Measurements from ENCODE around the gene BOLA1. TPM values are rescaled to one million over a fixed set of nuclear protein-coding genes. Genes with fewer than 3 reads are reported as not detected.

BOLA1 gene
- polyA plus RNA-seq, 1 of the 3 experiments (the other 2 are of a cell fraction): 24.6 TPM

DNA sequence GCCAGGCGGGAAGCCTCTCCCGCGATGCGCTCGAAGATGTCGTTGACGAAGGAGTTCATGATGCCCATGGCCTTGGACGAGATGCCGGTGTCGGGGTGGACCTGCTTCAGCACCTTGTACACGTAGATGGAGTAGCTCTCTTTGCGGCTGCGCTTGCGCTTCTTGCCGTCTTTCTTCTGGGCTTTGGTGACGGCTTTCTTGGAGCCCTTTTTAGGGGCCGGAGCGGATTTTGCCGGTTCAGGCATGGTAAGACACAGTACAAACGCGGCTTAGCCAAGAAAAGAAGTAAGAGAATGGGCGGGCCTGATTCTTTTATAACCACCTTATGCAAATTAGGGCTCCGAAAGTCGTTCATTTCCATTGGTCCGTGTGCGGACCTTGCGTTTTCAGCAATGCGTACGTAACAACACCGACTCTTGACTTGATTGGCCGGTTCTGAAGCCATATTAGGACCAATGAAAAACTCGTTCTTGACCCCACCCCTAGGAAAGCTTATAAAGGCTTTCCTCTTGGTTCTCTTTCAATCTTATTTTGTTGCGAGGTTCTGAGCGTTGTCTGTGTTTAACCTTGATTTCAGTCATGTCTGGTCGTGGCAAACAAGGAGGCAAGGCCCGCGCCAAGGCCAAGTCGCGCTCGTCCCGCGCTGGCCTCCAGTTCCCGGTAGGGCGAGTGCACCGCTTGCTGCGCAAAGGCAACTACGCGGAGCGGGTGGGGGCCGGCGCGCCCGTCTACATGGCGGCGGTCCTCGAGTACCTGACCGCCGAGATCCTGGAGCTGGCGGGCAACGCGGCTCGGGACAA lies 12.8 kb upstream of the BOLA1 start:
- Histone ChIP-seq H3F3A (replicated peaks; ENCODE audit: insufficient read depth) (peaks cover 43% of the 10 kb centered on the region), H4K20me1 (ENCODE audit: insufficient read depth) (peaks cover 20% of the 10 kb centered on the region; the same call in 1 of the 2 replicates), H3K27me3 (ENCODE audit: insufficient read depth) (no peaks in the 10 kb centered on the region), H3K9me2 (no peaks in the 10 kb centered on the region), H2AFZ (ENCODE audit: low read depth) (no peak overlapping the region), H3K4me2 (peak overlapping the region; percentile 82), H3K79me2 (ENCODE audit: insufficient read depth) (peaks cover 30% of the 10 kb centered on the region), H3K4me1 (ENCODE audit: control insufficient read depth in 1 of 2, insufficient read depth in 2 of 2, low read depth in 1 of 2, low read length in 1 of 2) (peaks cover 8 to 19% of the 10 kb centered on the region in 2 experiments; a peak in 3 of 4 replicates), H3K9me3 (no peaks in the 10 kb centered on the region), H3K36me3 (replicated peaks in 1 of 2; ENCODE audit: control insufficient read depth in 1 of 2, insufficient read depth in 2 of 2, low read length in 1 of 2) (no peaks in the 10 kb centered on the region), H3K4me3 (ENCODE audit: low read depth in 2 of 2, low read length in 1 of 2) (peak overlapping the region; percentile 73 to 88), H3K27ac (ENCODE audit: low read depth in 2 of 2, low read length in 1 of 2) (peak overlapping the region; percentile 98 to 100), H3K9ac (peak overlapping the region; percentile 95)
- peak; percentile 88 for DNase-seq
- CTCF ChIA-PET: interaction anchor here (1.6 to 3.6 kb wide), 4 partner anchors 42 to 301 kb away, joined by 6 to 33 read pairs (median 10); partner anchors contain the start of gene SF3B4
- under 1% methylated on average over 34 of the region's 62 CpGs for WGBS (ENCODE audit: low lambda C conversion rate)
- POLR2A ChIA-PET: interaction anchor here (0.6 to 4.4 kb wide), 26 partner anchors 12 to 300 kb away, joined by 3 to 34 read pairs (median 8); partner anchors contain the start of genes BOLA1, OTUD7B, PLEKHO1 and SF3B4
- TF ChIP-seq TCF12 (IDR thresholded peaks at IDR 0.05): peak; percentile 17; the same call in 1 of the 2 replicates
- no peak for TF ChIP-seq MEF2A (IDR thresholded peaks at IDR 0.05; ENCODE audit: borderline replicate concordance, low read depth)
- no peak for TF ChIP-seq MXI1 (IDR thresholded peaks at IDR 0.05; ENCODE audit: low read depth, low read length)
- peak; percentile 79; the same call in 1 of the 2 replicates for TF ChIP-seq TAF1 (IDR thresholded peaks at IDR 0.05; ENCODE audit: borderline replicate concordance, low read depth, low read length)
- peak; percentile 73 for TF ChIP-seq CHD2 (IDR thresholded peaks at IDR 0.05; ENCODE audit: low read length, partially characterized antibody)
- no peak for TF ChIP-seq GATA2 (CRISPR knock-in tag; IDR thresholded peaks at IDR 0.05)
- TF ChIP-seq MAX (IDR thresholded peaks at IDR 0.05; ENCODE audit: low read depth): no peak; the same call in 1 of the 2 replicates
- TF ChIP-seq, protein P1, sequence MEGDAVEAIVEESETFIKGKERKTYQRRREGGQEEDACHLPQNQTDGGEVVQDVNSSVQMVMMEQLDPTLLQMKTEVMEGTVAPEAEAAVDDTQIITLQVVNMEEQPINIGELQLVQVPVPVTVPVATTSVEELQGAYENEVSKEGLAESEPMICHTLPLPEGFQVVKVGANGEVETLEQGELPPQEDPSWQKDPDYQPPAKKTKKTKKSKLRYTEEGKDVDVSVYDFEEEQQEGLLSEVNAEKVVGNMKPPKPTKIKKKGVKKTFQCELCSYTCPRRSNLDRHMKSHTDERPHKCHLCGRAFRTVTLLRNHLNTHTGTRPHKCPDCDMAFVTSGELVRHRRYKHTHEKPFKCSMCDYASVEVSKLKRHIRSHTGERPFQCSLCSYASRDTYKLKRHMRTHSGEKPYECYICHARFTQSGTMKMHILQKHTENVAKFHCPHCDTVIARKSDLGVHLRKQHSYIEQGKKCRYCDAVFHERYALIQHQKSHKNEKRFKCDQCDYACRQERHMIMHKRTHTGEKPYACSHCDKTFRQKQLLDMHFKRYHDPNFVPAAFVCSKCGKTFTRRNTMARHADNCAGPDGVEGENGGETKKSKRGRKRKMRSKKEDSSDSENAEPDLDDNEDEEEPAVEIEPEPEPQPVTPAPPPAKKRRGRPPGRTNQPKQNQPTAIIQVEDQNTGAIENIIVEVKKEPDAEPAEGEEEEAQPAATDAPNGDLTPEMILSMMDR (IDR thresholded peaks at IDR 0.05): no peak
- TF ChIP-seq RXRA (IDR thresholded peaks at IDR 0.05; ENCODE audit: borderline replicate concordance, low read depth): no peak
- TF ChIP-seq GABPA (IDR thresholded peaks at IDR 0.05; ENCODE audit: low read depth): no peak
- peak; percentile 25; the same call in 1 of the 2 replicates for TF ChIP-seq RCOR1 (IDR thresholded peaks at IDR 0.05; ENCODE audit: low read length)
- TF ChIP-seq ZBTB33 (IDR thresholded peaks at IDR 0.05; ENCODE audit: borderline replicate concordance, low read depth): peak; percentile 89
- TF ChIP-seq, protein P2, sequence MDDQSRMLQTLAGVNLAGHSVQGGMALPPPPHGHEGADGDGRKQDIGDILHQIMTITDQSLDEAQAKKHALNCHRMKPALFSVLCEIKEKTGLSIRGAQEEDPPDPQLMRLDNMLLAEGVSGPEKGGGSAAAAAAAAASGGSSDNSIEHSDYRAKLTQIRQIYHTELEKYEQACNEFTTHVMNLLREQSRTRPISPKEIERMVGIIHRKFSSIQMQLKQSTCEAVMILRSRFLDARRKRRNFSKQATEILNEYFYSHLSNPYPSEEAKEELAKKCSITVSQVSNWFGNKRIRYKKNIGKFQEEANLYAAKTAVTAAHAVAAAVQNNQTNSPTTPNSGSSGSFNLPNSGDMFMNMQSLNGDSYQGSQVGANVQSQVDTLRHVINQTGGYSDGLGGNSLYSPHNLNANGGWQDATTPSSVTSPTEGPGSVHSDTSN (IDR thresholded peaks at IDR 0.05): peak; percentile 3; the same call in 1 of the 2 replicates
- TF ChIP-seq USF1 (IDR thresholded peaks at IDR 0.05; ENCODE audit: borderline replicate concordance, low read depth): no peak
- TF ChIP-seq, protein P3, sequence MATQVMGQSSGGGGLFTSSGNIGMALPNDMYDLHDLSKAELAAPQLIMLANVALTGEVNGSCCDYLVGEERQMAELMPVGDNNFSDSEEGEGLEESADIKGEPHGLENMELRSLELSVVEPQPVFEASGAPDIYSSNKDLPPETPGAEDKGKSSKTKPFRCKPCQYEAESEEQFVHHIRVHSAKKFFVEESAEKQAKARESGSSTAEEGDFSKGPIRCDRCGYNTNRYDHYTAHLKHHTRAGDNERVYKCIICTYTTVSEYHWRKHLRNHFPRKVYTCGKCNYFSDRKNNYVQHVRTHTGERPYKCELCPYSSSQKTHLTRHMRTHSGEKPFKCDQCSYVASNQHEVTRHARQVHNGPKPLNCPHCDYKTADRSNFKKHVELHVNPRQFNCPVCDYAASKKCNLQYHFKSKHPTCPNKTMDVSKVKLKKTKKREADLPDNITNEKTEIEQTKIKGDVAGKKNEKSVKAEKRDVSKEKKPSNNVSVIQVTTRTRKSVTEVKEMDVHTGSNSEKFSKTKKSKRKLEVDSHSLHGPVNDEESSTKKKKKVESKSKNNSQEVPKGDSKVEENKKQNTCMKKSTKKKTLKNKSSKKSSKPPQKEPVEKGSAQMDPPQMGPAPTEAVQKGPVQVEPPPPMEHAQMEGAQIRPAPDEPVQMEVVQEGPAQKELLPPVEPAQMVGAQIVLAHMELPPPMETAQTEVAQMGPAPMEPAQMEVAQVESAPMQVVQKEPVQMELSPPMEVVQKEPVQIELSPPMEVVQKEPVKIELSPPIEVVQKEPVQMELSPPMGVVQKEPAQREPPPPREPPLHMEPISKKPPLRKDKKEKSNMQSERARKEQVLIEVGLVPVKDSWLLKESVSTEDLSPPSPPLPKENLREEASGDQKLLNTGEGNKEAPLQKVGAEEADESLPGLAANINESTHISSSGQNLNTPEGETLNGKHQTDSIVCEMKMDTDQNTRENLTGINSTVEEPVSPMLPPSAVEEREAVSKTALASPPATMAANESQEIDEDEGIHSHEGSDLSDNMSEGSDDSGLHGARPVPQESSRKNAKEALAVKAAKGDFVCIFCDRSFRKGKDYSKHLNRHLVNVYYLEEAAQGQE (IDR thresholded peaks at IDR 0.05; ENCODE audit: low read depth, low read length): peak; percentile 57; the same call in 1 of the 2 replicates
- TF ChIP-seq FOXJ3 (CRISPR knock-in tag; IDR thresholded peaks at IDR 0.05): no peak
- TF ChIP-seq SMC3 (IDR thresholded peaks at IDR 0.05; ENCODE audit: low read depth, low read length): no peak
- peak; percentile 97 for TF ChIP-seq POLR2AphosphoS5 (IDR thresholded peaks at IDR 0.05; ENCODE audit: low read depth, low read length)
- TF ChIP-seq JUND (IDR thresholded peaks at IDR 0.05): peak; percentile 8; the same call in 1 of the 2 replicates
- TF ChIP-seq NFIC (IDR thresholded peaks at IDR 0.05; ENCODE audit: borderline replicate concordance): 0 out of 2 replicates have a peak, but pooled peaks have one; percentile 7
- TF ChIP-seq TEAD4 (IDR thresholded peaks at IDR 0.05; ENCODE audit: borderline replicate concordance, insufficient read depth): peak; percentile 45; the same call in 1 of the 2 replicates
